HEK293 (cell line): ENCODE data around the gene ZC3H18.

ENCODE experiments used
- CTCF ChIA-PET: fragments of 350-600 bp; formaldehyde crosslinking; extraction: SDS; loops from one replicate; lab custom pipeline; 2021; ENCODE audit warnings: antibody characterized with exemption; lab: Yijun Ruan, JAX
- POLR2A ChIA-PET: fragments of 300-600 bp; formaldehyde crosslinking; extraction: SDS; loops from one replicate; lab custom pipeline; 2020; ENCODE audit warnings: antibody characterized with exemption, inconsistent platforms; lab: Yijun Ruan, JAX
- H3K27ac ChIP-seq: fragments of 200-500 bp; sonication (Bioruptor generic); 2 replicates; pipeline ENCODE4 v1.5.1; 2014; ENCODE audit warnings: low read depth, low read length, control low read depth, inconsistent platforms; ENCODE audit errors: extremely low read depth
- H3K36me3 ChIP-seq, 2 experiments: fragments of 200-500 bp in 1 of 2; sonication (Bioruptor generic) in 1 of 2; 1 replicate in 1 of 2; 2 replicates in 1 of 2; pipeline ENCODE4 v1.5.1; 2014 to 2017; ENCODE audit warnings: inconsistent platforms in 2 of 2, low read length in 2 of 2; ENCODE audit not compliant: control insufficient read depth in 2 of 2, insufficient read depth in 1 of 2
- H3K4me1 ChIP-seq: fragments of 200-500 bp; sonication (Bioruptor generic); 2 replicates; pipeline ENCODE4 v1.5.1; 2014; ENCODE audit warnings: mild to moderate bottlenecking, low read length, inconsistent platforms; ENCODE audit not compliant: control insufficient read depth, insufficient read depth
- H3K4me3 ChIP-seq: 2 replicates; pipeline ENCODE4 v1.5.1; 2011; ENCODE audit warnings: low read depth, mild to moderate bottlenecking, control low read depth, low read length, moderate library complexity
- H3K9me3 ChIP-seq: fragments of 200-500 bp; sonication (Bioruptor generic); 2 replicates; pipeline ENCODE4 v1.5.1; 2014; ENCODE audit warnings: low read depth, low read length, inconsistent platforms; ENCODE audit not compliant: control insufficient read depth, insufficient read depth
- EGR2 ChIP-seq: fragments of 450-650 bp; formaldehyde crosslinking; IDR thresholded peaks from 2 replicates; pipeline ENCODE4 v1.5.1; 2016; ENCODE audit warnings: low read depth, missing biosample characterization, missing genetic modification characterization
- GLI2 ChIP-seq: fragments of 450-650 bp; formaldehyde crosslinking; IDR thresholded peaks from 2 replicates; pipeline ENCODE4; 2017; ENCODE audit warnings: missing biosample characterization, missing genetic modification characterization, low read depth, borderline replicate concordance
- KLF1 ChIP-seq: fragments of 450-650 bp; formaldehyde crosslinking; IDR thresholded peaks from 2 replicates; pipeline ENCODE4 v1.5.1; 2016; ENCODE audit warnings: missing biosample characterization, missing genetic modification characterization
- KLF8 ChIP-seq: fragments of 450-650 bp; formaldehyde crosslinking; IDR thresholded peaks from 2 replicates; pipeline ENCODE4 v1.5.1; 2016; ENCODE audit warnings: missing biosample characterization, missing genetic modification characterization
- KLF9 ChIP-seq: fragments of 450-650 bp; formaldehyde crosslinking; IDR thresholded peaks from 2 replicates; pipeline ENCODE4 v1.5.1; 2016; ENCODE audit warnings: missing biosample characterization, missing genetic modification characterization, low read depth
- MEIS1 ChIP-seq: sonication (generic); formaldehyde crosslinking; IDR thresholded peaks from 2 replicates; pipeline ENCODE4 v1.8.1; 2022; ENCODE audit warnings: missing genetic modification reagents, mild to moderate bottlenecking, borderline replicate concordance
- ZEB2 ChIP-seq: fragments of 450-650 bp; formaldehyde crosslinking; IDR thresholded peaks from 2 replicates; pipeline ENCODE4 v1.5.1; 2016; ENCODE audit warnings: missing biosample characterization, missing genetic modification characterization
- ZNF133 ChIP-seq: fragments of 450-650 bp; formaldehyde crosslinking; IDR thresholded peaks from 2 replicates; pipeline ENCODE4 v1.5.1; 2016; ENCODE audit warnings: missing biosample characterization, missing genetic modification characterization
- ZNF146 ChIP-seq: fragments of 450-650 bp; formaldehyde crosslinking; IDR thresholded peaks from 2 replicates; pipeline ENCODE4 v1.5.1; 2016; ENCODE audit warnings: missing biosample characterization, missing genetic modification characterization
- ZNF169 ChIP-seq: fragments of 450-650 bp; formaldehyde crosslinking; IDR thresholded peaks from 2 replicates; pipeline ENCODE4 v1.5.1; 2016; ENCODE audit warnings: missing biosample characterization, missing genetic modification characterization
- ZNF202 ChIP-seq: fragments of 450-650 bp; formaldehyde crosslinking; IDR thresholded peaks from 2 replicates; pipeline ENCODE4 v1.5.1; 2016; ENCODE audit warnings: missing biosample characterization, missing genetic modification characterization, borderline replicate concordance
- ZNF24 ChIP-seq: fragments of 450-650 bp; formaldehyde crosslinking; IDR thresholded peaks from 2 replicates; pipeline ENCODE4 v1.5.1; 2016; ENCODE audit warnings: missing biosample characterization, missing genetic modification characterization
- ZNF362 ChIP-seq: fragments of 450-650 bp; formaldehyde crosslinking; IDR thresholded peaks from 2 replicates; pipeline ENCODE4 v1.5.1; 2016; ENCODE audit warnings: missing biosample characterization, missing genetic modification characterization
- ZNF394 ChIP-seq: fragments of 450-650 bp; formaldehyde crosslinking; IDR thresholded peaks from 2 replicates; pipeline ENCODE4 v1.5.1; 2016; ENCODE audit warnings: missing biosample characterization, missing genetic modification characterization, mild to moderate bottlenecking, moderate library complexity, borderline replicate concordance
- ZNF449 ChIP-seq: fragments of 450-650 bp; formaldehyde crosslinking; IDR thresholded peaks from 2 replicates; pipeline ENCODE4 v1.5.1; 2017; ENCODE audit warnings: missing biosample characterization, mild to moderate bottlenecking, missing genetic modification characterization, moderate library complexity
- ZNF549 ChIP-seq: fragments of 450-650 bp; IDR thresholded peaks from 2 replicates; pipeline ENCODE4 v1.5.1; 2018; ENCODE audit warnings: missing biosample characterization, missing genetic modification characterization, mild to moderate bottlenecking, inconsistent platforms, moderate library complexity
- ZNF571 ChIP-seq: fragments of 450-650 bp; formaldehyde crosslinking; IDR thresholded peaks from 2 replicates; pipeline ENCODE4 v1.5.0; 2017; ENCODE audit warnings: missing biosample characterization, missing genetic modification characterization
- ZNF658 ChIP-seq: fragments of 450-650 bp; formaldehyde crosslinking; IDR thresholded peaks from 2 replicates; pipeline ENCODE4; 2016; ENCODE audit warnings: missing biosample characterization, missing genetic modification characterization
- ZSCAN4 ChIP-seq: fragments of 450-650 bp; formaldehyde crosslinking; IDR thresholded peaks from 2 replicates; pipeline ENCODE4 v1.5.1; 2017; ENCODE audit warnings: missing biosample characterization, missing genetic modification characterization
- TF ChIP-seq, protein P1 (sequence below): fragments of 450-650 bp; formaldehyde crosslinking; IDR thresholded peaks from 2 replicates; pipeline ENCODE4 v1.5.1; 2016; ENCODE audit warnings: missing biosample characterization, missing genetic modification characterization
- TF ChIP-seq, protein P2 (sequence below): fragments of 450-650 bp; formaldehyde crosslinking; IDR thresholded peaks from 2 replicates; pipeline ENCODE4 v1.5.1; 2016; ENCODE audit warnings: missing biosample characterization, missing genetic modification characterization

Gene ZC3H18

GRCh38 chr16:88676502-88677242 lies 106.5 kb downstream of the ZC3H18 start:
- TF ChIP-seq ZNF362 (tag by site-specific recombination) (no peak), ZNF133 (tag by site-specific recombination) (no peak), ZNF24 (tag by site-specific recombination) (no peak), ZNF658 (tag by site-specific recombination) (no peak), KLF1 (tag by site-specific recombination) (no peak), ZNF202 (no peak), ZNF571 (no peak)
- Histone ChIP-seq H3K4me3 (no peak overlapping the region), H3K27ac (no peak overlapping the region), H3K9me3 (no peaks in the 10 kb centered on the region), H3K4me1 (no peaks in the 10 kb centered on the region), H3K36me3 (no peaks in the 10 kb centered on the region)
- ChIA-PET CTCF (no interaction called here), POLR2A (interaction anchor here (1.1 kb wide), 1 partner anchor 14 kb away, joined by 3 read pairs; the partner anchor contains the start of gene MVD)

DNA sequence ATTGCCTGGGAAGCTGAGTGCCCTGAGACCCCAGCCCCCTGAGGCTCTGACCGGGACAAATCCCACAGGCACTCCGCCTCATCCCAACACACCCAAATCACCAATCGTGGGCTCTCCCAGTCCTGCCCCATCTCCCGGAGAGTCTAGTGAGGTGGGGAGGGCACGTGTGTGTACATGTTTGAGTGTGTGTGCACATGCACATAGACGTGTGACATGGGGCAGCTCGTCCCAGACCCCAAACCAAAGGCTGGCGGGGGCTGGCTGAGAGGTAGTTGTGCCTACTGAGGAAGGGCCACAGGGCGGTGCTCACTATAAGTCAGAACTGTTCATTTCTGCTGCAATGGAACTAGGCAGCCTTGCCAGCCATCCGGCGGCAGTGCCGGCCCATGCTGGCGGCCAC lies 107.5 kb downstream of the ZC3H18 start:
- TF ChIP-seq GLI2 (tag by site-specific recombination) = no peak
- TF ChIP-seq, protein P1, sequence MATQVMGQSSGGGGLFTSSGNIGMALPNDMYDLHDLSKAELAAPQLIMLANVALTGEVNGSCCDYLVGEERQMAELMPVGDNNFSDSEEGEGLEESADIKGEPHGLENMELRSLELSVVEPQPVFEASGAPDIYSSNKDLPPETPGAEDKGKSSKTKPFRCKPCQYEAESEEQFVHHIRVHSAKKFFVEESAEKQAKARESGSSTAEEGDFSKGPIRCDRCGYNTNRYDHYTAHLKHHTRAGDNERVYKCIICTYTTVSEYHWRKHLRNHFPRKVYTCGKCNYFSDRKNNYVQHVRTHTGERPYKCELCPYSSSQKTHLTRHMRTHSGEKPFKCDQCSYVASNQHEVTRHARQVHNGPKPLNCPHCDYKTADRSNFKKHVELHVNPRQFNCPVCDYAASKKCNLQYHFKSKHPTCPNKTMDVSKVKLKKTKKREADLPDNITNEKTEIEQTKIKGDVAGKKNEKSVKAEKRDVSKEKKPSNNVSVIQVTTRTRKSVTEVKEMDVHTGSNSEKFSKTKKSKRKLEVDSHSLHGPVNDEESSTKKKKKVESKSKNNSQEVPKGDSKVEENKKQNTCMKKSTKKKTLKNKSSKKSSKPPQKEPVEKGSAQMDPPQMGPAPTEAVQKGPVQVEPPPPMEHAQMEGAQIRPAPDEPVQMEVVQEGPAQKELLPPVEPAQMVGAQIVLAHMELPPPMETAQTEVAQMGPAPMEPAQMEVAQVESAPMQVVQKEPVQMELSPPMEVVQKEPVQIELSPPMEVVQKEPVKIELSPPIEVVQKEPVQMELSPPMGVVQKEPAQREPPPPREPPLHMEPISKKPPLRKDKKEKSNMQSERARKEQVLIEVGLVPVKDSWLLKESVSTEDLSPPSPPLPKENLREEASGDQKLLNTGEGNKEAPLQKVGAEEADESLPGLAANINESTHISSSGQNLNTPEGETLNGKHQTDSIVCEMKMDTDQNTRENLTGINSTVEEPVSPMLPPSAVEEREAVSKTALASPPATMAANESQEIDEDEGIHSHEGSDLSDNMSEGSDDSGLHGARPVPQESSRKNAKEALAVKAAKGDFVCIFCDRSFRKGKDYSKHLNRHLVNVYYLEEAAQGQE = no peak
- no peak for TF ChIP-seq ZNF394 (tag by site-specific recombination)
- TF ChIP-seq, protein P2, sequence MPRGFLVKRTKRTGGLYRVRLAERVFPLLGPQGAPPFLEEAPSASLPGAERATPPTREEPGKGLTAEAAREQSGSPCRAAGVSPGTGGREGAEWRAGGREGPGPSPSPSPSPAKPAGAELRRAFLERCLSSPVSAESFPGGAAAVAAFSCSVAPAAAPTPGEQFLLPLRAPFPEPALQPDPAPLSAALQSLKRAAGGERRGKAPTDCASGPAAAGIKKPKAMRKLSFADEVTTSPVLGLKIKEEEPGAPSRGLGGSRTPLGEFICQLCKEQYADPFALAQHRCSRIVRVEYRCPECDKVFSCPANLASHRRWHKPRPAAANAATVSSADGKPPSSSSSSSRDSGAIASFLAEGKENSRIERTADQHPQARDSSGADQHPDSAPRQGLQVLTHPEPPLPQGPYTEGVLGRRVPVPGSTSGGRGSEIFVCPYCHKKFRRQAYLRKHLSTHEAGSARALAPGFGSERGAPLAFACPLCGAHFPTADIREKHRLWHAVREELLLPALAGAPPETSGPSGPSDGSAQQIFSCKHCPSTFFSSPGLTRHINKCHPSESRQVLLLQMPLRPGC (tag by site-specific recombination) = no peak
- TF ChIP-seq ZSCAN4 (tag by site-specific recombination) = no peak
- TF ChIP-seq ZNF169 (tag by site-specific recombination) = no peak
- TF ChIP-seq ZNF549 (tag by site-specific recombination) = no peak
- TF ChIP-seq ZEB2 (tag by site-specific recombination) = no peak
- TF ChIP-seq EGR2 (tag by site-specific recombination) = no peak
- TF ChIP-seq KLF9 (tag by site-specific recombination) = no peak
- TF ChIP-seq ZNF449 (tag by site-specific recombination) = no peak
- no peak for TF ChIP-seq ZNF146 (tag by site-specific recombination)
- TF ChIP-seq KLF8 (tag by site-specific recombination) = no peak
- TF ChIP-seq MEIS1 (CRISPR knock-in tag) = no peak
- CTCF ChIA-PET = no interaction called here
- Histone ChIP-seq H3K36me3 (no peaks in the 10 kb centered on the region), H3K27ac (no peak overlapping the region), H3K4me1 (no peaks in the 10 kb centered on the region), H3K4me3 (no peak overlapping the region), H3K9me3 (no peaks in the 10 kb centered on the region)
- POLR2A ChIA-PET = interaction anchor here (1.1 kb wide), 1 partner anchor 15 kb away, joined by 3 read pairs; the partner anchor contains the start of gene MVD
